Bronchial epithelial cell (primary cell): ENCODE measurements around the gene DMKN. TPM values are rescaled to one million over a fixed set of nuclear protein-coding genes. Genes with fewer than 3 reads are reported as not detected.
"Not testable (repeated sequence)": the region's sequence is repeated elsewhere in the genome, so short reads cannot be mapped to it uniquely, and the experiment has no call there.

ENCODE experiments used
- DNase-seq: peaks from one replicate; pipeline ENCODE4 v3.0.0-alpha.2; 2010; ENCODE audit warnings: low read depth
- FAIRE-seq: peaks from 2 replicates; lab custom pipeline; 2011; peaks lifted over from hg19 to GRCh38; lab: Jason Lieb, UNC
- H3K27me3 ChIP-seq: 2 replicates; pipeline ENCODE4 v1.5.1; 2011; ENCODE audit warnings: low read length; ENCODE audit not compliant: control insufficient read depth, insufficient read depth
- H3K36me3 ChIP-seq: 2 replicates; pipeline ENCODE4 v1.5.1; 2011; ENCODE audit warnings: low read length; ENCODE audit not compliant: control insufficient read depth, insufficient read depth
- H3K4me3 ChIP-seq: 2 replicates; pipeline ENCODE4 v1.5.1; 2011; ENCODE audit warnings: mild to moderate bottlenecking, low read depth, low read length, control low read depth
- total RNA-seq: library from RNA; depleted of rRNA; stranded (reverse); fragments of >200 nt; gene quantifications from 2 replicates; pipeline ENCODE4 v1.2.1, GENCODE V29; 2014
- TF ChIP-seq, protein P1 (sequence below): IDR thresholded peaks from 2 replicates; pipeline ENCODE4 v1.5.1; 2011; ENCODE audit warnings: mild to moderate bottlenecking, moderate library complexity, low read length, control low read depth, inconsistent platforms; ENCODE audit not compliant: insufficient read depth, severe bottlenecking

Gene DMKN
- total RNA-seq, 1 donor from 2014 or later: 97.4 TPM

DNA sequence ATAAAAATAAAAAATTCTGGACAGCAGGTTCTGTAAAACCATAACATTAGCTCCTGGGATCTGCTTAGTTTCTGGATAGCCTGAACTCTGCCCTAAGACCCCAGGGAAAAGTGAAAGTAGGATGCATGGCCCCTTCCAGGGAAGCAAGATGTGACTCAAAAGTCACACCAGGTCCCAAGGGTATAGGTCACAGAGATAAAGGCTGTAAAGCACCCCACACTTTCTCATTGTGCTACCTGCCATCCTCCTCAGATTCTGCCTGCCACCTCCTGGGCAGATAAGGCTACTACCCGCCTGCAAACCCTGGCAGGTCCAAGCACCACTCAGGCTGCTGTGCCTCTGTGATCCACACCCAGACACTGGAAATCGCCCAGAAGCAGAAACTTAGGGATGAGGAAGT is 44.8 kb downstream of the DMKN start:
- Histone ChIP-seq H3K27me3 (no peaks in the 10 kb centered on the region), H3K4me3 (no peak overlapping the region), H3K36me3 (no peaks in the 10 kb centered on the region)
- TF ChIP-seq, protein P1, sequence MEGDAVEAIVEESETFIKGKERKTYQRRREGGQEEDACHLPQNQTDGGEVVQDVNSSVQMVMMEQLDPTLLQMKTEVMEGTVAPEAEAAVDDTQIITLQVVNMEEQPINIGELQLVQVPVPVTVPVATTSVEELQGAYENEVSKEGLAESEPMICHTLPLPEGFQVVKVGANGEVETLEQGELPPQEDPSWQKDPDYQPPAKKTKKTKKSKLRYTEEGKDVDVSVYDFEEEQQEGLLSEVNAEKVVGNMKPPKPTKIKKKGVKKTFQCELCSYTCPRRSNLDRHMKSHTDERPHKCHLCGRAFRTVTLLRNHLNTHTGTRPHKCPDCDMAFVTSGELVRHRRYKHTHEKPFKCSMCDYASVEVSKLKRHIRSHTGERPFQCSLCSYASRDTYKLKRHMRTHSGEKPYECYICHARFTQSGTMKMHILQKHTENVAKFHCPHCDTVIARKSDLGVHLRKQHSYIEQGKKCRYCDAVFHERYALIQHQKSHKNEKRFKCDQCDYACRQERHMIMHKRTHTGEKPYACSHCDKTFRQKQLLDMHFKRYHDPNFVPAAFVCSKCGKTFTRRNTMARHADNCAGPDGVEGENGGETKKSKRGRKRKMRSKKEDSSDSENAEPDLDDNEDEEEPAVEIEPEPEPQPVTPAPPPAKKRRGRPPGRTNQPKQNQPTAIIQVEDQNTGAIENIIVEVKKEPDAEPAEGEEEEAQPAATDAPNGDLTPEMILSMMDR: peak; percentile 80
- DNase-seq (peak; percentile 39), FAIRE-seq (peak; percentile 23)

DNA sequence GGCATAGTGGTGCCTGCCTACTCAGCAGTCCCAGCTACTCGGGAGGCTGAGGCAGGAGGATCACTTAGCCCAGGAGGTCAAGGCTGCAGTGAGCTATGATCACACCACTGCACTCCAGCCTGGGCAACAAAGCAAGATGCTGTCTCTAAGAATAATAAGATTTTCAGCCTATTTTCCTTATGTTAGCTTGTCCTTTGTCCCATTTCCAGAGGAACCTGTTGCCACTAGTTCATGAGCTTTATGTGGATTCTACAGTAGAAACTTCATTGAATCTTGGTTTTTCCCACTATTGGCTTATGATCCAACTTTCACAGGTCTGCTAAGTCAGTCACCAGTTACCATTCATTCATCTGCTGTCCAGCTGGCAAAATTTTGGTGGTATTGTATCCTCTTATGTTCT is 47.2 kb downstream of the DMKN start:
- Histone ChIP-seq H3K27me3 (no peaks in the 10 kb centered on the region), H3K4me3 (no peak overlapping the region), H3K36me3 (no peaks in the 10 kb centered on the region)
- FAIRE-seq: no peak
- DNase-seq: no peak
- TF ChIP-seq, protein P1: no peak

- FAIRE-seq: not testable (repeated sequence)
Measured at GRCh38 chr19:35462956-35463355, 50.5 kb downstream of the DMKN start.

GRCh38 chr19:35462476-35462953 is 50.9 kb downstream of the DMKN start:
- Histone ChIP-seq H3K4me3 (no peak overlapping the region), H3K27me3 (peaks cover 1% of the 10 kb centered on the region), H3K36me3 (no peaks in the 10 kb centered on the region)
- FAIRE-seq (no peak), DNase-seq (no peak)
- TF ChIP-seq, protein P1: no peak

More at GRCh38 chr19:35462956-35463355, 50.5 kb downstream of the DMKN start:
- DNase-seq, H3K27me3 ChIP-seq, H3K4me3 ChIP-seq, H3K36me3 ChIP-seq: not testable (repeated sequence)

- not testable (repeated sequence) for FAIRE-seq, DNase-seq, H3K27me3 ChIP-seq, H3K4me3 ChIP-seq, H3K36me3 ChIP-seq
Measured at GRCh38 chr19:35461788-35462187, 51.7 kb downstream of the DMKN start.

DNA sequence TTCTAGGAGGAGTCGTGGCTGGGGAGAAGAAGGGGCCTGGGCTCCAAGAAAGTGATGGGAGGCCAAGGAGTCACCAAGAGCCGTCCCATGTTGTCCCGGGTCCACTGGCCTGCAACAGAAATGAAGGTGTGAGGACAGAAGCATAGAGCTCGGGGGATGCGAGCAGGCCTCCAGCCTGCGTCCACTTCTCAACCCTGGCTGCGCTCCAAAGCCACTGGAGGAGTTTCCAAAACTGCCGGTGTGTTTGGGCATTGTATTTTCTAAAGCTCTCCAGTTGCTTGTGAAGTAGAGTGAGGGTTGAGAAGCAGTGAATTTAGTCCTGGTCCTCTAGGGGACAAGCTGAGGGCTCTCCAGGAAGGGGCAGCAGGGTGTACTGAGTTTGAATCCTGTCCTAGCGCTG is 52.4 kb downstream of the DMKN start:
- no peak for FAIRE-seq
- TF ChIP-seq, protein P1: no peak
- DNase-seq: no peak
- no peaks in the 10 kb centered on the region for H3K36me3 ChIP-seq
- no peak overlapping the region for H3K4me3 ChIP-seq
- peaks cover 1% of the 10 kb centered on the region for H3K27me3 ChIP-seq

- peaks cover 1% of the 10 kb centered on the region for H3K27me3 ChIP-seq
- no peak for FAIRE-seq
- TF ChIP-seq, protein P1: no peak
- no peaks in the 10 kb centered on the region for H3K36me3 ChIP-seq
- no peak for DNase-seq
- no peak overlapping the region for H3K4me3 ChIP-seq
Measured at GRCh38 chr19:35460608-35461007, 52.8 kb downstream of the DMKN start.
